ENCODE measurements around the gene CAMK1. TPM values are rescaled to one million over a fixed set of nuclear protein-coding genes. Genes with fewer than 3 reads are reported as not detected.

The CAMK1 gene
- total RNA-seq, 1 donor from 2014 or later = 42.5 TPM

DNA sequence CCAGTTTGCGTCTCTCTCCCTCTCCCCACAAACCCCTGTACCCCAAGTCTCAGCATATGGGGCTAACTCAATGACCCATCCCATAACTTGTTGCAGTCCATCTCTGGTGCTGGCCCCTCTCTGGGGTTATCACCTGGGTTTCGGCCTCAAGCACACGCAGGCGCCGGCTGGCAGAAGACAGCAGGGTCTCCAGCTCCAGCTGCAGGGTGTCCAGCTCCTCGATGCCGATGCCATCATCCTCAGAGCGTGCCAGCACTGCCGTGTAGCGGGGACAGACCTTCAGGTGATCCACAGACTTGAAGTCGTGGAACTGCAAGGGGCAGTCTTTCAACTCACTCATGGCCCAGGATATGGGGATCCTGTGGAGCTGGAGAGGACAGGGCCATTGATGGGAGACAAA, 21.4 kb upstream of the CAMK1 start:
- H3K4me1 ChIP-seq = peaks cover 44% of the 10 kb centered on the region
- intact Hi-C loops (cut with DNase I) = loop anchor here (10.0 kb wide), 1 partner anchor 56 kb away; the partner anchor contains the start of gene BRPF1
- H3K4me3 ChIP-seq = no peak overlapping the region
- DNase-seq (ENCODE audit: extremely low spot score in 2 of 2) = no peak
- no peak for TF ChIP-seq CTCF (IDR thresholded peaks at IDR 0.05)
- no peak for TF ChIP-seq POLR2AphosphoS5 (IDR thresholded peaks at IDR 0.05; ENCODE audit: insufficient read depth in 1 of 2, low read depth in 1 of 2)
- TF ChIP-seq POLR2A (IDR thresholded peaks at IDR 0.05) = no peak
- peak overlapping the region; percentile 95 for H3K27ac ChIP-seq
- H3K27me3 ChIP-seq = no peaks in the 10 kb centered on the region
- peaks cover 0 to 30% of the 10 kb centered on the region in 2 donors for H3K36me3 ChIP-seq
- H3K9me3 ChIP-seq = no peaks in the 10 kb centered on the region

- intact Hi-C loops (cut with DNase I) = no loop called here
- H3K36me3 ChIP-seq = peaks cover 0 to 55% of the 10 kb centered on the region in 2 donors
- TF ChIP-seq POLR2A (IDR thresholded peaks at IDR 0.05) (no peak), POLR2AphosphoS5 (IDR thresholded peaks at IDR 0.05; ENCODE audit: insufficient read depth in 1 of 2, low read depth in 1 of 2) (no peak), CTCF (IDR thresholded peaks at IDR 0.05) (no peak)
- H3K4me1 ChIP-seq = peaks cover 18% of the 10 kb centered on the region
- DNase-seq (ENCODE audit: extremely low spot score in 2 of 2) = no peak
- H3K9me3 ChIP-seq = no peaks in the 10 kb centered on the region
- H3K4me3 ChIP-seq = no peak overlapping the region
- H3K27ac ChIP-seq = no peak overlapping the region
- H3K27me3 ChIP-seq = no peaks in the 10 kb centered on the region
Observed at GRCh38 chr3:9787714-9788113, 18.0 kb upstream of the CAMK1 start.

DNA sequence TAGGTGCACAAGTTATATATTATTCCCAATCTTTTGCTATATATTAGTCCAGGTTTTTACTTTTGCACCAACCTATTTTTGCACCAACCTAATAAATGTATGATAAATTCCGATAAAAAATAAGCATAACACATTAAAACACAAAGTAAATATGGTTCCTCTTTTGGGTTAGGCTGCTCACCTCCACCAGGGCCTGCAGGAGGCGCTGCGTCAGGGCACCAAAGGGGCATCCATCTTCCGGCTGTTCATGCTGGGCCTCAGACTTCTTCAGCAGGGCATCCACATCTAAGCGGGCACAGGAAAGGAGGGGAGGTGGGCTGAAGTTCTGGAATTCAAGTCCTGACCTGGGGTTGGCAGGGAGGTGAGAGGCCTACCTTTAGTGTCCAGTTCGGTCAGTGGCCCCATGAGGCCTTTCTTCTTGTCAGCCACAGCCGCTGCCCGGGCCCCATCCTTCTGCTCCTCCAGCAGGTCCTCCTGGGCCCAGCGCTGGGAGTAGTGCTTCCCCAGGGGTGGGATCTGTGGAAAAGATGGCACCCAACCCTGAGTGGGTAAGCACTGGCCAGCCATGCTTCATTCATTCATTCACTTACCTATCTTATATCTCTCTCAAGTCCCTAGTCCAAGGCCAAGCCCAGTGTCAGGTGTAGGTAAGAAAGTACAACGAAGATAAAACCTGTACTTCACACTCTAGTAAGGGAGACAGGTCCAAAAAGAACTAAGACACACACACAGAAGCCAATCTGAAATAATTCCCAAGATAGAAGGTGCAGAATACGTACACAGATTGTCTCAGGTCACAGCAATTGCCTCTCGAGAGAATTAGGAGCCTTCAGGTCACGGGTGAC, 17.3 kb upstream of the CAMK1 start:
- no peak for DNase-seq (ENCODE audit: extremely low spot score in 2 of 2)
- H3K27ac ChIP-seq = no peak overlapping the region
- no peaks in the 10 kb centered on the region for H3K27me3 ChIP-seq
- TF ChIP-seq POLR2A (IDR thresholded peaks at IDR 0.05) (no peak), CTCF (IDR thresholded peaks at IDR 0.05) (no peak), POLR2AphosphoS5 (IDR thresholded peaks at IDR 0.05; ENCODE audit: insufficient read depth in 1 of 2, low read depth in 1 of 2) (no peak)
- no peak overlapping the region for H3K4me3 ChIP-seq
- intact Hi-C loops (cut with DNase I) = no loop called here
- H3K36me3 ChIP-seq = peaks cover under 1 to 55% of the 10 kb centered on the region in 2 donors
- H3K9me3 ChIP-seq = no peaks in the 10 kb centered on the region
- H3K4me1 ChIP-seq = peaks cover 18% of the 10 kb centered on the region

DNA sequence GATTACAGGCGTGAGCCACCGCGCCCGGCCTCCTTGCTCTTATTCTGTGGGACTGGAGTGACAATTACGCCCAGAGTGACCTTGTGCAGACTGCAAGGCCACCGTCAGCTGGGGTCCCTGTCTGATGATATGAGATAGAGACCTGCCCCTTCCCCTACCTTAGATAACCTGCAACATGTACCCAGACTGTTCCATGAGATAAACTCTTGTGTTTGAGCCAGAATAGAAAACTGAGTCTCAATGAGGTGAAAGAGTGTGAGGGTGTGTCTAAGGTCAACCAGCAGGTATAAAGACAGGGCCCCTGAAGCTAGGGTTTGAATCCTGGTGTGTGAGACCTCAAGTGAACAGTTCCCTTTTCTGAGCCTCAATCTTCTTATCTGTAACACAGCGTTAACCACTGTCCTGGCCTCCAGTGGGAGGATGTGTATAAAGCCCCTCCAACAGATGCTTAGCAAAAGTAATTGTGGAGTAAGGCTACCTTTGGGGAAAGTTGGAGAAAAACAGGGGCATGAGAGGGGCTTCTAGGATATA, 16.5 kb upstream of the CAMK1 start:
- H3K4me1 ChIP-seq = peaks cover 10% of the 10 kb centered on the region
- peaks cover 2 to 55% of the 10 kb centered on the region in 2 donors for H3K36me3 ChIP-seq
- no peak for TF ChIP-seq CTCF (IDR thresholded peaks at IDR 0.05)
- no peak for TF ChIP-seq POLR2AphosphoS5 (IDR thresholded peaks at IDR 0.05; ENCODE audit: insufficient read depth in 1 of 2, low read depth in 1 of 2)
- no peak for TF ChIP-seq POLR2A (IDR thresholded peaks at IDR 0.05)
- H3K27me3 ChIP-seq = no peaks in the 10 kb centered on the region
- intact Hi-C loops (cut with DNase I) = no loop called here
- no peak overlapping the region for H3K27ac ChIP-seq
- no peaks in the 10 kb centered on the region for H3K9me3 ChIP-seq
- no peak overlapping the region for H3K4me3 ChIP-seq
- no peak for DNase-seq (ENCODE audit: extremely low spot score in 2 of 2)

DNA sequence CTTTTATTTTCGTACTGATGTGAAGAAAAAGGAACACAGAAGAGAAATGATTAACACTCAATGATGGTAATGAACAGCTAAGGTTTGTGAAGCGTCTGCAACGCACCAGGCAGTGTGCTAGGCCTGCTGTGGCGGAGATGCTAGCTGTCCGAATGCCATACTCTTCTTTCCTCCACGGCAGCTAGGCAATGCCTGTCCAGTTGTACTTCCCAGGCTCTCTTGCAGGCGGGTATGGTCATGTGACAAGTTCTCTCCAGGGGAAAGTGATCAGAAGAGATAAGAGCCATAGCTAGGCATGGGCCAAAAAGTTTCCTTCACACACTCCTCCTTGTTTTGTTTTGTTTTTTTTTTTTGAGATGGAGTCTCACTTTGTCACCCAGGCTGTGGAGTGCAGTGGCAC, 15.9 kb upstream of the CAMK1 start:
- intact Hi-C loops (cut with DNase I) = no loop called here

More for the DNA sequence above, 15.9 kb upstream of the CAMK1 start:
- no peak for TF ChIP-seq POLR2AphosphoS5 (IDR thresholded peaks at IDR 0.05; ENCODE audit: insufficient read depth in 1 of 2, low read depth in 1 of 2)
- no peak for TF ChIP-seq CTCF (IDR thresholded peaks at IDR 0.05)
- Histone ChIP-seq H3K4me1 (peaks cover 3% of the 10 kb centered on the region), H3K4me3 (no peak overlapping the region), H3K9me3 (no peaks in the 10 kb centered on the region), H3K27me3 (no peaks in the 10 kb centered on the region), H3K27ac (no peak overlapping the region), H3K36me3 (peaks cover 2 to 55% of the 10 kb centered on the region in 2 donors)
- no peak for DNase-seq (ENCODE audit: extremely low spot score in 2 of 2)
